Measurements from ENCODE around the gene ARSB.

Gene ARSB

DNA sequence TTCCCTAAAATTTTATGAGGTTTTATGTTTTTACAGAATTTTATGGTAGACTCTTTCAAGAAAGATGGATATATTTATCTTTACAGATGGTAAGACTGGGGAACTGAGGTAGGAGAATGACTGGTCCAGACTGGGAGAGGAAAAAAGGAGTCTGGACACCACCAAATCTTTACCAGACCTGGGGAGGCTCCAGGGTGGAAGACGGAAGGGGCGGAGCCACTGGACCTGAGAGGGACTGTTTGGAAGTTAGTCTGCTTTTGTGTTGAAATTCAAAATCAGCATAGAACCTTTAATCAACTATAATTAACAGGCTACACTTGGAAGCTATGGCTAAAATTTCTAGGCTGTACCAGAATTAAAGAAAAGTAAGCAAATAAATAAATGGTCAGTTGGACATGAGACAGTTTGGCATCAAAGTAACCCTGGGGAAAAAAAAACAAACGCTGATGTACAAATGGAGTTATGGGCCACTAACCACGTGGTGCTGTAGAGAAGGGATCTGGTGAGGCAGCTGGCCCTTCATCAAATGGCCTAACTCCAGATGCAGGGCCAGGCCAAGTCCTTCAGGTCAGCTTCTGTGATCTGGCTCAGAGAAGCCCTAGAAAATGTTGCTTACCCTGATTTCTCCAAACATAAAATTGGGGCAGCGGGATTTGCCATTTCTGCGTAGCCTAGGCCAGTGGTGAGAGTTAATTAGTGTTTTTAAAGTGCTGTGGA is 155.1 kb downstream of the ARSB start:
- DNase-seq: no peak

DNA sequence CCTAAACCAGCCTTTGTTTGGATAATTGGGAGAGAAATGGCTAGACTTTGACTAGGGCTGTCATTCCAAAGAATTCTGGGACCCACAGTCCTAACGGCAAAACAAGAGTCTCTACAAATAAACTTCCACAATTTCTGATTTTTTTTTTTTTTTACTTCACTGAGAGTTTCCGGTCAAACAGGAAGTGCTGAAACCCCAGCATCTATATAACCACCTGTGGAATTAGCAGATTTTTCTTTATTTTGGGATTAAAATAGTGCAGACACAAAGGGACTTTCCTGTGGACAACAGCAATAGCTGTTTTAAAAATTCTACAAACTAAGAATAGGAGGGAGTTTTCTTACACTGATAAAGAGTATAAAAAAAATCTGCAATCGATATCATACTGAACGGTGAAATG is 157.4 kb downstream of the ARSB start:
- DNase-seq: no peak

DNA sequence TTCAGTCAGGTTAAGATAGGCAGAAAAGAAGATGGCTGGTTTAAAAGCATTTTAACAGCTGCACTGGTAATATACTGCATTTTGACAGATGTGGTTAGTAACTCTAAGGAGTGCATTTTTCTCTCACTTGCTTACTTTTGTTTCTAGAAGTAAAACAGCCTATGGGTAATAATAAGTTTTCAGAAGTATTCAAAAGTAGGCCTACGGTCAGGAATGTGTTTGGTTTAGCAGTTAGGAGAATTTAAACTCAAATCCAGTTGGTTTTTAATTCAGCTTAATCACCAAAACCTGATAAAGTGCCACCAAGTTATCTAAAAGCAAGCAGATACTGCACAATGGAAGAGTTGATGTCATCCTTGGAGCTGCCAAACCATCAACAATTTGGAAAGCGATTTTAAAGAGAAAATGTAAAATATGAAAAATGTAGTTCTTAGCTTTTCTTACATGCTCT is 160.3 kb downstream of the ARSB start:
- DNase-seq: no peak

DNA sequence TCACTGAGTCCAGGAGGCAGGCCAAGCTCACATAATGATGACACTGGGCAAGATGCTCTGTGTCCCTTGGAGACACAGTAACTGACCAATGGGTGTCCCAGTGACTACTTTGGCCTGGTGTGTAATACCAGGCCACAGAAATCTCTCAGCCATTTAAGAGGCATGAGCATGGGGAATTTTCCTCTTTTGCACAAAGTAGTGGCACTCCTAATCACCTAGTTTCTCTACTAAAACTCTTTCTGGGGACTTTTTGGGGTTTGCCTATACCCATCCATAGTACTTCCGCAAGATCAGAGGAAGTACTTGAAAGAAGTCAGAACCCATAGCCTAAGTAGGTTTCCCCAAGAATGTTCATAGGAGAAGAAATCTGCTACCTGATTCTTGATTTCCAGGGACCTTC is 161.9 kb downstream of the ARSB start:
- no peak for DNase-seq

DNA sequence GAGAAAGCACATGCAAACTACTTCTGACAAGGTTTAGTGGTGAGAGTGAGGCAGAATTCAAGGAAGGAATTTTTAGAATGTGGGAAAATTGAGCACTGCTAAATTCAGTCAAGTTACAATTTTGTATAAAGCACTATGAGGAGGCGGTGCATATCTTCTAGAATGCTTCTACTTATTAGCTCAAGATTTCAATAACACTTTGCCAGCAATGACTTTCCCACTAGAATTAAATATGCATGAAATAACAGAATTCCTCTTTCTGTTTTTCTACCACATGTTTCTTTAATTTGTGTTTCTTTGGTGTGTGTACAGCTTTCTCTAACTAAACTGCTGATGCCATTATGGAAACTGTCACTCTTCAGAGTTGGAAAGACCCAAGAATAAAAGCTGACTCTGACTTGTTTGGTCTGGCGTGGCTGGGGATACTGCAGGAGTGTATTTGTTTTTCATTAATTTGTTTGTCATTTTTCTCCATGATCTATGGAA is 163.5 kb downstream of the ARSB start:
- DNase-seq: no peak

DNA sequence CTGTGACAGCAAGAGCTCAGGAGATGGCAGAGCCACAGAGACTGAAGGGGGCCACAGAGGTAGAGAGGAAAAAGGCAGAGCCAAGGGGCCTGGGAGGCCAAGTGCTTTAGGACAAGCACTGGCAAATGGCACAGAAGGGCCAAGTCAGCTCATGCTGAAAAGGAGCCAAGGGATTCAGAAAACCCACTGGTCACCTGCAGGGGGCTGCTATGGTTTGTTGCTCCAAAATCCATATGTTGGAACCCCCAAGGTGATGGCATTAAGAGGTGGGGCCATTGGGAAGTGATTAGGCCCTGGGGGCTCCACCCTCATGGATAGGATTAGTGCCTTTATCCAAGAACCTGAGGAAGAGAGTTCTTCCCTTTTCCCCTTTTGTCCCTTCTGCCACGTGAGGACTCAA is 165.4 kb downstream of the ARSB start:
- no peak for DNase-seq

DNA sequence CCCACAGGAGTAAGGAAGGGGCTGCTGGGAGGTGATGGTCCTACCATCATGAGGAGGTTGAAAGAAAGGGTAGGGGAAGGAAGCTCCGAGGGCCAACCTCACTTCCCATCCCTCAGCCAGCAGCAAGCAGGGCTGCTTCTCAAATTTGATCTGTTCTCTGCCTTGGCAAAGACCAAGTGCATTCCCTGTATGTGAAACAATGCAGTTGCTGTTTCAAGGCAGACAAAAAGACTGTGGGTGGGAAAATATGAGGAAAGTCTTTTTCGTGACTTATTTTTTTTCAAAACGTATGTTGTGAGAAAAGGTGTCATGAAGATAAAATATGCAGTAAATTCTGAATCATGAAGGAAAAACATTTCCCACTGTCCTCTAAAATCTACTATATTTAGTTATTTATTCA is 165.9 kb downstream of the ARSB start:
- DNase-seq: no peak

DNA sequence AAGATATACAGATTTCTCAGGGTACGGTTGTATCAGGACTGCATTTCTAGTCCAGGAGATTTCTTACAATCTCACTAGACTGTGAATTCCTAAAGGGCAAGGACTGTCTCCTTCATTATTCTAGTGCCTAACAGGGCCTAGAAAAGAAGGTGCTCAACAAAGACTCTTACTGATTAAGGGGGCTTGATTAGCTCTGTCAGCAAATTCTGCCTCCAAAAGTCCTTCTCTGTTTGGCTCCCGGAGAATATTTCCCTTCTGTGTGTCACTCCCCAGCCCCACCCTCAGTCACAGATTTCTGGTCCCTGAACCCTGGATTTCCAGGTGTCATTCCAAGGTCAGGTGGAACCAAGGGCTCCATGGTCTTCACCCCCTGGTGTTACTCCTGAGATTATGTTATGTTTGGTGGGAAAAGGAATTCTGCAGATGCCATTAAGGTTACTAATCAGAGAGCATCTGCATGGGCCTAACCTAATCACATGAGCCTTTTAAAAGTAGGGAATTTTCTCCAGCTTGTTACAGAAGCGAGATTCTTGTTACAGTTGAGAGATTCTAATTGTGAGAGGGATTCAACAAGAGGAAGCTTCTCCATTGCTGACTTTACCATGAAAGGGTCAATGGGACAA is 168.9 kb downstream of the ARSB start:
- no peak for DNase-seq

DNA sequence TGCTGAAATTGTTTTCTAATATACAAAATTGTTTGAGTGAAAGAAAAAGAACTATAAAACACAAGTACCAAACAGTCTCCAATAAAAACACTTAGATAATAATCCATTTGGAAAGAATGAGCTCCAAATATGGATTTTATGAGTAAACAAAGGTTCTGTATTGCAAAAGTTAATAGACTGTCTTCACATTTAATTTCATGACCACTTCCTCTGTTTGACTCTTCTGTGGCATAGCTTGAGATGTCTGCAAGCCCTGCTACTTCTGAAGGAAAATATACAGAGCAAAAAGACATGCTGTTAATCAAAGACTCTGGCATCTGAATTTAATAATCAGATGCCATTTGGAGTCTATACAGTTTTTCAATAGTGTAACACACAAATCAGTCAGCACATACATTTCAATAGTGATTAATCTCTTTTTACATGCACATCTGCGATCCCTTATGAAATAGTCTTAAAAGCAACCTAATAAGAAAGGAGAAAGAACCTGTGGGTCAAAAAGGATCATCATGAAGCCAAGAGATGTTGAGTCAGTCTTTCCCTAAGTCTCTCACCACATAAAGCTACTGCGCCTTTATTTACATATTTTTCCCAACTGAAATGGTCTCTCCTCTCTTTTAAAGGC is 171.1 kb downstream of the ARSB start:
- DNase-seq: no peak

DNA sequence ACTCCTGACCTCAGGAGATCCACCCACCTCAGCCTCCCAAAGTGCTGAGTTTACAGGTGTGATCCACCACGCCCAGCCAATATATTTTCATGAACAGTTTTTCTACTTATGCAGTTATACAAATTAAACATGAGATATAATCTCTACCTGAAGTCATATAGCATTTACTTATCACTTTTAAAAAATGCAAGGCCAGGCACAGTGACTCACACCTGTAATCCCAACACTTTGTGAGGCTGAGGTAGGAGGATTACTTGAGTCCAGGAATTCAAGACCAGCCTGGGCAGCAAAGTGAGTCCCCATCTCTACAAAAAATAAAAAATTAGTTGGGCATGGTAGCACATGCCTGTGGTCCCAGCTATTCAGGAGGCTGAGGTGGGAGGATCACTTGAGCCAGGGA is 171.8 kb downstream of the ARSB start:
- no peak for DNase-seq

DNA sequence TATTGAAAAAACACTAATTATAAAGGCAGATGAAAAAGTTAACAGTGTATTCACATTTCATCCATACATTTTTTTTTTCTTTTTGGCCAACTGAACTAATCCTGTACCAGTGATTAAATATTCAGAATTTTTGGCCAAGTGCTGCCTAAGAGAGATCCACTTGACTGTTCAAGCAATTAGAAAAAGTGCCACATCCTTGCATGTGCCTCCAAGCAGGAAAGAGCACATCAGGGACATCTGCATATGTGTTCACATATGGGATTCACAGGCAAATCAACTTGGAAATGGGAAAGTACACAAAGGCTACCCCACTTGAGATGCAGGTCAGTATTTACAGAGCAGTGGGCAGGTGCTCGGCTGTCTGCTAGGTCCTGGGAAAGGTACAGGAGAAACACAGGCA is 173.2 kb downstream of the ARSB start:
- DNase-seq: no peak

DNA sequence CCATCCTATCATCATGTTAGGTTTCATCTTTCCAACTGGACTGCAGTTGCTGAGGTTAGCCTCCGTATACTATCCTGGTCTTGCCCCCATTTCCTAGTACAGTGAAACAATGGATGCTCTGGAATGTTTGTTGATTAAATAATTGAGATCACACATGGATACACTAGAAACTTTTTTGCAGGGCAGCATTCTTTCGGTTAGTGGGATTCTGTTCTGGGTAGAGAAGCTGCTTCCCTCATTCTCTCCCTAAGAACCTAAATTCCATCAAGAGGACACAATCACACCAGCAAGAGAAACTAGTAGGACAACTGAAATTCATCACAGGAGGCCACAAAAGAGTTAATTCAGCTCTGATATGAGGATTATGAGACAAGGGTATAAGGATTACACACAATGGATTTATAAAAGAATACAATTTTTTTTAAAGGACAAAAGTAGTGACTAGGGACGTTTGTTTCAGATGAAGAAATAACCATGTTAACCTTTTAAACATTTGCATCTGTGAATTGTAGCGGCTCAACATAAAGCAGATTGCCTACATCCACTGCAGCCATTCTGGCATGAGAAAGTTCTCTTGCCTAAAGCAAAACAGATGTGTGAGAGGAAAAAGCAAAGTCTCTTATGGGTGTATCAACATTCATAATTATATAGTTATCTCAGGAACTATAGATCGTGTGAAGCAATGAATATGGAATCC is 173.8 kb downstream of the ARSB start:
- DNase-seq: no peak

DNA sequence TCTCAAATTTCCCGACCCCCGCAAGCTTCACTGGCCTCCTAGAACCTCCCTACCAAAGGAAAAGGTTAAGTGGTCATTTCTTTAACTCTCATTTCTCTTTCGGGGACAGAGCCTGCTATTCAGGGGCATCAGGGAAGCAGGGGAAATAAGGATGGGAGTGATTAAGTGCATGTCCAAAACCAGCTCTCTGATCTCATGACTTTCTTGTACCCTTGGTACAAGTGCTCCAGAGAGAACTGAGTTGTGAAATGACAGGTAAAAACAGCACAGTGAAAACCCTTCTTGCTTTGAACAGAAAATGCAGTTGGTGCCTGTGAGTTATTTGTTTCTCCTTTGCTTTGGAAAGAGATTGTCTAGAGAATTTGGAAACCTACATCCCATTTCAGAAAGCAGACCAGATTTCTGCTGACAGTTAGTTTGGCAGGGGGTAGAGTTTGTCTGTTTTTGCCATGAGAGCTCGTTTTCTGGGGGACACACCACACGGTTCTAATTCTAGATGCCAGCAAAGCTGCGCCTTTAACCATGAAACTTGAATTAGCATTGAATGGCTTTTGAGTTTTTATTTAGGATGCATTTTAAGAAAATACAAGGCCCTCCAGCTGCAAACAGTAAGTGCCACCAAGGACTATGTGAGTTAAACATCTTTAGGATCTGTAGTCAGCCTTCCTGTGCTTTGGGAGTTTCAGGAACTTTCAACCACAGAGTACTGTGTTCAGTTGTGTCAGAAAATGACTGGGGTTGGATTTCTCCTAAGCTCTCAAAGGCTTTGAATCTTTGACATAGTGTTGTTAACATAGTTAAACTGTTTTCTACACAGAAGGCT is 174.8 kb downstream of the ARSB start:
- DNase-seq: no peak

DNA sequence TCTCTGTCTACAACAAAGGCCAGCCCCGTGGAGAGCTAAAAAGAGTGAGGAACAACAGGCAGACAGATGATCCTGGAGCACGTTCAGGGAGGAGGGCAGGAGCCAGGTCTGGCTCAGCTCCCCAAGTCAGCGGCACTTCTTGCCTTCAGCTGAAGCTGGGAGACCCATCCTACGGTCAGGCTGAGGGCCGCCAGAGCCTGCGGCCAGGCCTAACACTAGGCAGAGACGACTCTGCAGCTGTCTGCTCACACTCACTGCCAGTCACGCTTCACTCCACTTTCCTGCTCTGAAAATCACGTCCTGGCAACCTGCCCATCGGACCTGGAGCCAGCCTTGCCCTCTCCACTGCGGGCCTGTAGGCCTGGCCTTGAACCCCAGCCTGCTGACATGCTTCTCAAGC is 175.7 kb downstream of the ARSB start:
- DNase-seq: no peak

DNA sequence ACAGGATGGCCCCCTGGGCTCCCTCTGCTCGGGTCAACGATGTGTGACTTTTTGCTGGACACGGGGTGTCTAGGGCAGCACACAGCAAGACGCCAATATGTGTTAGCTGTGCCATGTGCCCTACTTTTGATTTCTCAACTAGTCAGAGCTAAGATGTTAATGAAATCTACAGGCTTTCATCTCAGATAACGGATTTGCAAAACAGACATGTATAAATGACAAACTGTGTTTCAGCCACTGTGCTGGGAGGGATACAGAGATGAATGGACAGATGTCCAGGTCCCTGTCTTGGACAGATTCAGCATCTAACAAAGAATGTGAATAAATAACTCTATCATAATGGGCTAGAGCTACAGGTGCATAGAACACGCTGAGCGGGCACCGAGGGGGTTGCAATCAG is 176.3 kb downstream of the ARSB start:
- DNase-seq: no peak

DNA sequence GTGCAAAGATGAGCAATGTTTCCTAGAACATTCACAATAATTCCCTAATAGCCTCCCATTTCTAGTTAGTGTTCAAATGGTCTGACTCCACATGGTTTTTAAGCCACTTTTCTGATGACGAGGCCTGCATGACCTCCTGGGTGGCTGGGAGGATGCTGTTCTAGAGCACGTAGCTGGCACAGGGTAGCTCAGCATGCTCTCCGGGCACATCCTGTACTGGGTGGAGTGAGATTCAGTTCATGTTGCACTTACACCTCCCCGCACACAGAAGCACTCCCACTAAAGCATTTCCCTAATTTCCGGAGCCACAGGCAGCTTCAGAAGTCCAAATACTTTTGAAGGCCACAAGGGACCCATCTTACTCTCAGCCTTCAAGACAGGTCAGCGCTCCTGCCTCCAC is 176.7 kb downstream of the ARSB start:
- DNase-seq: no peak

DNA sequence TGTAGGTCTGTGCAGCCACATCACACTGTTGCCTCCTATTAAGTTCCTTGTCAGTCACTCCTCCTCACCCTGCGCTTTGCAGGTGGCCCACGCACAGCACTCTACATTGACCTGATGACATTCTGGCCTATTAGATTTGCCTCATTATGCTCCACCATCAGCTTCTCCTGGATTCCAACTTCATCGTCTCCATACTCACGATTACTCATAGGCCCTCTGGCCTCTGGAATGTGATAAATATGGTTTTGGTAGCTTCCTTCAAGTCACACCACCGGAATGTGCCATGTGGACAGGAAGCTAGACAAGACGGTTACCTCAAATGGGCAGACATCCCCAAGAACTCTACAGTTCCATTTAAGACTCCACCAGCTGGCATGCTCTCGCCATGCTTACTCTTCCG is 178.6 kb downstream of the ARSB start:
- no peak for DNase-seq

DNA sequence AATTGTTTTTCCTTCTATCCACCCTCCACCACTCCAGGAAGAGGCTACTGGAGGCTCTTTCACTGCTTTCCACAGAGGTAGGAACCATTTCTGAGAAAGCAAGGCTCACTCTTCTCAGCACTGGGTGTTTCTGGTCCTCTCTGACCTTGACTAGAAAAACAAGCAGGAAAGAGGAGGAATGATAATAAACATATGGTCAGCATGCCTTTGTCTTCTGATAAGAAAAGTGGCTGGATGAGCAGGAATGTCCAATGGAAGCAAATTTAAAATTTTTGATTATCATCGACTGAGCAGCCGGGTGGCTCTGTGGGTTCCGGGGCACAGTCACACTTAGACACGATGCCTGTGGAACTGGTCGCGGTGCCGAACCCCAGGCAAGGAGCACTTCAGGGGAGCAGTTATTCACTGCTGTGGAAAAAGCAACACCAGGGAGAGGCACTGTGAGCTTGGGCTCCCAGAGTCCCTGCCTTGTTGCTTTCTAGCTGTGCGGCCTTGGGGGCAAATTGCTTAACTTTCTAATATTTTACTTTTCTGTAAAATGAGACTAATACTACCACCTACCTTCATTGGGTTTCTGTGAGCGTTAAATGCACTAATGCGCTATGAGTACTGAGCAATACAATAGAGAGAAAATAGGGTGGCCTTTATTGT is 179.5 kb downstream of the ARSB start:
- no peak for DNase-seq

DNA sequence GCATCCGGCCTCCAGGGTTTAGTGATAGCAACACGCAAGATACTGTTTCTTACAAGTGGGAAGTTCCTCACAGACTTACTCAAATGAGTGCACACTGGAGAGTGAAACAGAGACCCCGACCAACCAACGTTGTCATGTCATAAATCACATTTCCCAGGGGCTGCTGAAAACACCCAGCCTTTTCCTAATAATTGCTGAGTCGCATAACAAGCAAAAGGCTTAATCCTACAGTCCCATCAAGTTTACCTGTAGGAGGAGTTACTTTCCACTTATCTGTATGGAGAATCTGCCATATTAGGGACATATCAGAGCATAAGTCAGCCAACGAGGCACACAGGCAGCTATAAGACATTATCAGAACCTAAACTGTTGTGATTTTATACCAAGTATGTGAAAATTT is 180.1 kb downstream of the ARSB start:
- DNase-seq: no peak

DNA sequence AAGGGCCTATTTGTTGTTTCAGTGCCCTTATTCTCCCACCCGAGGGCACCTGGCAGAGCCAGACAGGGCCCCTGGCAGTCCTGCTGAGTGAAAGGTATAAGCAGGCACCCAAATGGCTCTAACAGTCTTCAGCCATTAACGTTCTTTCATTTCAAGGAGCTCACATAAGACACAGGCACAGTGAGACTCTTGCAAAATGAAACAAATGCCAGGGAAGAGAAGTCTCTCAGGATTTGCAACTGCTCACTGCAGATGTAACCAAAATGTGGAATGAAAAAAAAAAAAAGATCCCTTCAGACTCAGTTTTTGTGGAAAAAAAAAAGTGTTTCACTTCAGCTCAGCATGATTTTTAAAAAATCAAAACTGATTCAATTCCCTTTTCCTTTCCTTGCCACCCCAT is 181.2 kb downstream of the ARSB start:
- no peak for DNase-seq

DNA sequence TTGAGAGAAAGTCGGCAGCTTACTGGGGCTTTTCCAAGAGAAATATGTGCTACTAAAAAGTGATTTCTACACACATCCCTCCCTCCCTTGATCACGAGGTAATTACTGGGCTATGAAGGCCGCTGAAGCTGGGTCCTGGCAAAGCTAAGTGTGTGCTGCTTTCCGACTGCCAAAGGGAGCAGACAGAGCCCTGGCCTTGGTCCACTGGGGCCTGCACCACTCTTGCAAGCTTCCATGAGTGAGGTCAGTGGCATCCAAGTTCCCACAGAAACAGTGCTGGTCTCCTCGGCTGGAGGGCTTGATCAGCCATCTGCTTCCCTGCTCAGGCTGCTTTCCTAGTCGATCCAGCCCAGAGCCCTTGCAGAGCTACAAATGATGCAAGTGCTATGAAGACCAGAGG is 181.8 kb downstream of the ARSB start:
- no peak for DNase-seq

DNA sequence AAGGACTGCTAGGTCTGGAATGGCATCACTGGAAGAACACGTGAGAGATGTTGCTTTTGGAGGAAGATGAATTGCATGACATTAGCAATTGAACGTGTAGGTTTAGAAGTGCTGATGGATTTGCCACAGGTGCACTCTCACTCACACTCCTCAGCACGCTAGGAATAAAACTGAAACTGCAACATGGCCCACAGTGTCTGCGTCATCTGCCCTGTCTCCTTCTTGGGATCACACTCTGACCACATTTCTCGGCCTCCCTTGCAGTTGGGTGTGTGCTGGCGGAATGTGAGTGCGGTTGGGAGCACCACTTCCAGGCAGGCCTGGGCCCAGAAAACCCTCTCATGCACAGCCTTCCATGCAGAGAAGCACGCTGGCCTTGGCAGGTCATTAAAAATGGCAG is 183.7 kb downstream of the ARSB start:
- DNase-seq: no peak

All from stimulated activated CD4-positive, alpha-beta T cell treated with anti-CD3 and anti-CD28 coated beads, Interleukin-1b, Interleukin-23, amount 100 ng/mL, for 48 hours (primary cell).